ENCODE data around the gene VAX1.

Gene VAX1

DNA sequence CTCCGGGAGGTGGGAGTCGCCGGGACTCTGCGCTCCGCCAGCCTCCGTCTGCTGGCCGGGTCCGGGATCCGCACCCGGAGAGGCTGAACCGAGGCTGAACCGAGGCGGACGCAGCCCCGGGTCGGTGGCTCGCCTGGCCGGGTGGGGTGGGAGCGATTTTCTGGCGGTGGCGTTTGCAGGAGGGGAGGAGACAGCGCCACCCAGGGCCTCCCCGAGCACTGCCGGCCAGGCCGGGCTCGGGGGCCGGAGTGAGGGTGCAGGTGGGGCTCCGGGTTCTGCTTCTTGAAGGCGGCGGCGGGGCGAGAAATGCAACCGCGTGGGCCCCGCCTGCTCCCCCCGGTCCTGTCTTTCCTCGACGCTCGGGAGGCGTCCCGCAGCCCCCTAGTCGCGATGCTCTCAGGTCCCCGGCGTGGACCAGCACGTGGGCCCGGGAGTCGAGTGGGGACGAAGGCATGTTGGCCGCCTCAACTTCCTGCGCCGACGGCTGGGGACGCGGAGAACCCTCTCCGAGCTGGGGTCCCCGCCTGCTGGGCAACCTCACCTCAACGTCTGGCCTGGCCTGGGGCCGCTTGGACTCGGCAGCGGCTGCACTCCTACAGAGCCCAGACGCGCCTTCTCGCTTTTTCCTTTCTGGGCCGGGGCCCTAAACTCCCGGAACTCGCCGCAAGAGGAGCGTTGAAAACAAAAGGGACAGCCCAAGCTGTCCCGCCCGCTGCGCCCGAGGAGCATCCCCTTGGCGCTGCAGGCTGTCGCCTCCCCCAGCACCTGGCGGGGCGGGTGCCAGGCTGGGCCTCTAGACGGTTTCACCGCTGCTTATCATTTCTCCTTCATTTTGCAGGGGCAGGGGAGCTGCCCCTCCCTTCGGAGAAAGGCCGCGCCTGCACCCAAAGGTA is 25.2 kb upstream of the VAX1 start:
- no CpG with 5 or more reads among the region's 82 CpGs for WGBS, 2 donors (ENCODE audit: extremely low coverage in 2 of 2, insufficient read length in 2 of 2, insufficient replicate concordance in 1 of 2)
- Histone ChIP-seq H3K18ac (ENCODE audit: low read length) (peak overlapping the region; percentile 95), H3K4me3 (ENCODE audit: low read length in 2 of 2) (peak overlapping the region in 1 of 2 donors; percentile 70)

DNA sequence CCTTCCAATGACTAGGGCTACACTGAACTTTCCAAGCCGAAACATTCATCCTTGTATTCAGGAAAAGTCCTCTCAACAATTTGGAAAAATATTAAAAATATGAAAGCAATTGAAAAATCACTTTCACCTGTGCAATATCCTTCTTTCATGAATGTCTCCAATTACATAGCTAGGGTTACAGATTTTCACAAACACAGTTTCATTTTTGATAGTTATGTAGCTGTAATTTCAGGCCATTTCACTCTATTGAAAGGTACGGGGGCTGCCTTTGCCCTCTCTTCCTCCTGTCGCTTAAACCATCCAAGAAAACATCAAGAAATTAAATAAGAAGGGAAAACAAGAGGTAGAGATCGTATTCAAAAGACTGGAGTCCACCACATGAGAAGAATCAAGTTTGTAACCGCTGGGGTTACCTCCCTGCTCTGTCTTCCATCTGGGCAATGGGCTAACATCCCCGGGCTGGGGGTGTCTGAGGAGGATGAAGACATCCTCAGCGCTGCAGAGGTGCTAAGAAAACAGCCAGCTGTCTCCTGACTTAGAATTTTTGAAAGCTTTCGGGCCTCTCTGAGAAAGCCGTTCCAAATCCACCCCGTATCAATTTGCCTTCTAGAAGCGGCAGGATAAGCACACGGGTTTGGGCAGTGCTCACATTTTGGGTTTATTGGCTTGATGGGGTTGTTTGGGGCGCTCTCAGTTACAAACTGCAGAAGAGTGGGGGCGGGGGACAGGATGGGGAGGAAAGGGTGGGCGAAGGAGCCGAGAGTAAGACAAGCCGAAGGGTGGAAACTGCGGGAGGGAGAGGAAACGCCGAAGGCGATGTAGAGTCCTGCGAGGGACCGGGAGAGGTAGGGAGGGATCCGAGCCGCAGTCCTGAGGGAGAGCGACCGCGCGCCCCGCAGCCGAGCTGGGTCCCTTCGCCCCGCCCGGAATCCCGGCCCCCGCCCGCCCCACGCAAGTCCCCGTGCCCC is 24.3 kb upstream of the VAX1 start:
- no peak overlapping the region for H3K27ac ChIP-seq (replicated peaks; ENCODE audit: low read length)
- H2BK5ac ChIP-seq (ENCODE audit: low read length): no peak overlapping the region
- no peak for DNase-seq (ENCODE audit: low spot score)
- no peak overlapping the region for H3K9ac ChIP-seq (ENCODE audit: low read depth, low read length, poor library complexity)
- peak overlapping the region; percentile 75 for H3K4me2 ChIP-seq (ENCODE audit: insufficient read depth, low read length, poor library complexity, severe bottlenecking)
- no CpG with 5 or more reads among the region's 39 CpGs for WGBS, 2 donors (ENCODE audit: extremely low coverage in 2 of 2, insufficient read length in 2 of 2, insufficient replicate concordance in 1 of 2)
- H2AFZ ChIP-seq (ENCODE audit: low read length): peak overlapping the region; percentile 74
- no peak overlapping the region for H4K91ac ChIP-seq (ENCODE audit: low read depth, low read length, poor library complexity)
- no peak overlapping the region for H2BK12ac ChIP-seq (ENCODE audit: low read length)
- H3K4me1 ChIP-seq (ENCODE audit: control insufficient read depth in 2 of 2, insufficient read depth in 1 of 2, low read depth in 1 of 2, low read length in 2 of 2): peaks cover 0 to 11% of the 10 kb centered on the region in 2 donors
- H3K79me1 ChIP-seq (ENCODE audit: low read depth, low read length): no peaks in the 10 kb centered on the region
- H3K4me3 ChIP-seq (ENCODE audit: low read length in 2 of 2): peak overlapping the region in 1 of 2 donors; percentile 70
- H3K9me3 ChIP-seq (replicated peaks in 1 of 2; ENCODE audit: control insufficient read depth in 2 of 2, insufficient read depth in 1 of 2, low read depth in 1 of 2, low read length in 2 of 2): no peaks in the 10 kb centered on the region
- no peak overlapping the region for H2BK15ac ChIP-seq (ENCODE audit: low read length)
- H3K36me3 ChIP-seq (replicated peaks in 1 of 2; ENCODE audit: control insufficient read depth in 2 of 2, insufficient read depth in 2 of 2, low read length in 2 of 2): no peaks in the 10 kb centered on the region
- H4K8ac ChIP-seq (ENCODE audit: low read depth, low read length): no peak overlapping the region
- H2AK5ac ChIP-seq (ENCODE audit: low read depth, low read length): no peak overlapping the region
- peaks cover 33 to 99% (median 81%) of the 10 kb centered on the region in 3 experiments for H3K27me3 ChIP-seq (ENCODE audit: control insufficient read depth in 3 of 3, insufficient read depth in 3 of 3, low read depth in 1 of 3, low read length in 3 of 3)
- H3K18ac ChIP-seq (ENCODE audit: low read length): peak overlapping the region; percentile 50
- H3K4ac ChIP-seq (ENCODE audit: low read length): no peak overlapping the region
- H2BK120ac ChIP-seq (ENCODE audit: low read depth, low read length): no peak overlapping the region
- no peak overlapping the region for H3K14ac ChIP-seq (ENCODE audit: low read length)
- no peak overlapping the region for H3K23ac ChIP-seq (ENCODE audit: low read depth, low read length, poor library complexity)

More for the DNA sequence above, 25.2 kb upstream of the VAX1 start:
- H2BK12ac ChIP-seq (ENCODE audit: low read length): peak overlapping the region; percentile 79
- no peaks in the 10 kb centered on the region for H3K36me3 ChIP-seq (replicated peaks in 1 of 2; ENCODE audit: control insufficient read depth in 2 of 2, insufficient read depth in 2 of 2, low read length in 2 of 2)
- peak overlapping the region; percentile 74 for H2AFZ ChIP-seq (ENCODE audit: low read length)
- H3K4ac ChIP-seq (ENCODE audit: low read length): no peak overlapping the region
- H3K4me1 ChIP-seq (ENCODE audit: control insufficient read depth in 2 of 2, insufficient read depth in 1 of 2, low read depth in 1 of 2, low read length in 2 of 2): peaks cover 0 to 11% of the 10 kb centered on the region in 2 donors
- peak overlapping the region; percentile 23 for H3K14ac ChIP-seq (ENCODE audit: low read length)
- peak overlapping the region; percentile 69 for H2BK5ac ChIP-seq (ENCODE audit: low read length)
- H3K9me3 ChIP-seq (replicated peaks in 1 of 2; ENCODE audit: control insufficient read depth in 2 of 2, insufficient read depth in 1 of 2, low read depth in 1 of 2, low read length in 2 of 2): no peaks in the 10 kb centered on the region
- H3K79me1 ChIP-seq (ENCODE audit: low read depth, low read length): no peaks in the 10 kb centered on the region
- no peak overlapping the region for H4K8ac ChIP-seq (ENCODE audit: low read depth, low read length)
- H3K27ac ChIP-seq (replicated peaks; ENCODE audit: low read length): no peak overlapping the region
- H2AK5ac ChIP-seq (ENCODE audit: low read depth, low read length): peak overlapping the region; percentile 30
- H3K23ac ChIP-seq (ENCODE audit: low read depth, low read length, poor library complexity): peak overlapping the region; percentile 62
- H3K4me2 ChIP-seq (ENCODE audit: insufficient read depth, low read length, poor library complexity, severe bottlenecking): peak overlapping the region; percentile 75
- no peak overlapping the region for H4K91ac ChIP-seq (ENCODE audit: low read depth, low read length, poor library complexity)
- peak overlapping the region; percentile 76 for H2BK15ac ChIP-seq (ENCODE audit: low read length)
- peaks cover 39 to 99% (median 84%) of the 10 kb centered on the region in 3 experiments for H3K27me3 ChIP-seq (ENCODE audit: control insufficient read depth in 3 of 3, insufficient read depth in 3 of 3, low read depth in 1 of 3, low read length in 3 of 3)
- peak overlapping the region; percentile 40 for H3K9ac ChIP-seq (ENCODE audit: low read depth, low read length, poor library complexity)
- H2BK120ac ChIP-seq (ENCODE audit: low read depth, low read length): peak overlapping the region; percentile 88
- DNase-seq (ENCODE audit: low spot score): peak; percentile 67

- no peak overlapping the region for H2AK5ac ChIP-seq (ENCODE audit: low read depth, low read length)
- no peak overlapping the region for H2AFZ ChIP-seq (ENCODE audit: low read length)
- WGBS, 2 donors (ENCODE audit: extremely low coverage in 2 of 2, insufficient read length in 2 of 2, insufficient replicate concordance in 1 of 2): no CpG with 5 or more reads among the region's 6 CpGs
- no peaks in the 10 kb centered on the region for H3K79me1 ChIP-seq (ENCODE audit: low read depth, low read length)
- DNase-seq (ENCODE audit: low spot score): no peak
- no peak overlapping the region for H4K8ac ChIP-seq (ENCODE audit: low read depth, low read length)
- H2BK15ac ChIP-seq (ENCODE audit: low read length): no peak overlapping the region
- no peak overlapping the region for H3K27ac ChIP-seq (replicated peaks; ENCODE audit: low read length)
- H3K9ac ChIP-seq (ENCODE audit: low read depth, low read length, poor library complexity): no peak overlapping the region
- no peaks in the 10 kb centered on the region for H3K36me3 ChIP-seq (replicated peaks in 1 of 2; ENCODE audit: control insufficient read depth in 2 of 2, insufficient read depth in 2 of 2, low read length in 2 of 2)
- H3K18ac ChIP-seq (ENCODE audit: low read length): no peak overlapping the region
- no peak overlapping the region for H2BK5ac ChIP-seq (ENCODE audit: low read length)
- no peak overlapping the region for H3K4me3 ChIP-seq (ENCODE audit: low read length in 2 of 2)
- H4K91ac ChIP-seq (ENCODE audit: low read depth, low read length, poor library complexity): no peak overlapping the region
- H3K4me1 ChIP-seq (ENCODE audit: control insufficient read depth in 2 of 2, insufficient read depth in 1 of 2, low read depth in 1 of 2, low read length in 2 of 2): peaks cover 0 to 11% of the 10 kb centered on the region in 2 donors
- H2BK12ac ChIP-seq (ENCODE audit: low read length): no peak overlapping the region
- no peaks in the 10 kb centered on the region for H3K9me3 ChIP-seq (replicated peaks in 1 of 2; ENCODE audit: control insufficient read depth in 2 of 2, insufficient read depth in 1 of 2, low read depth in 1 of 2, low read length in 2 of 2)
- H2BK120ac ChIP-seq (ENCODE audit: low read depth, low read length): no peak overlapping the region
- no peak overlapping the region for H3K4ac ChIP-seq (ENCODE audit: low read length)
- H3K14ac ChIP-seq (ENCODE audit: low read length): no peak overlapping the region
- no peak overlapping the region for H3K4me2 ChIP-seq (ENCODE audit: insufficient read depth, low read length, poor library complexity, severe bottlenecking)
- peaks cover 26 to 97% (median 77%) of the 10 kb centered on the region in 3 experiments for H3K27me3 ChIP-seq (ENCODE audit: control insufficient read depth in 3 of 3, insufficient read depth in 3 of 3, low read depth in 1 of 3, low read length in 3 of 3)
- H3K23ac ChIP-seq (ENCODE audit: low read depth, low read length, poor library complexity): no peak overlapping the region
These were observed 23.4 kb upstream of the VAX1 start for GRCh38 chr10:117161386-117162033.

Measured in neuronal stem cell (in vitro differentiated cells).